ENCODE results near the gene LIG4. TPM values are rescaled to one million over a fixed set of nuclear protein-coding genes. Genes with fewer than 3 reads are reported as not detected.

Gene LIG4
- total and polyA plus RNA-seq, 9 of the 15 experiments (the other 6 are each of a cell fraction or from before 2014, with no cell fraction given): 1.5 to 7.8 (median 5.1) TPM

- TF ChIP-seq ZNF354B (CRISPR knock-in tag; IDR thresholded peaks at IDR 0.05): no peak
- TF ChIP-seq ZNF699 (CRISPR knock-in tag; IDR thresholded peaks at IDR 0.05; ENCODE audit: insufficient replicate concordance): no peak
- no peak for TF ChIP-seq MAFG (tag; conservative IDR thresholded peaks at IDR 0.05)
- TF ChIP-seq IRF1 (CRISPR knock-in tag; IDR thresholded peaks at IDR 0.05; ENCODE audit: borderline replicate concordance): no peak
- no peak for TF ChIP-seq TCFL5 (CRISPR knock-in tag; conservative IDR thresholded peaks at IDR 0.05)
- peak; percentile 28; the same call in 1 of the 2 replicates for TF ChIP-seq CXXC5 (CRISPR knock-in tag; IDR thresholded peaks at IDR 0.05)
- TF ChIP-seq ESRRB (CRISPR knock-in tag; IDR thresholded peaks at IDR 0.05; ENCODE audit: borderline replicate concordance): no peak
- TF ChIP-seq SRF (CRISPR knock-in tag; IDR thresholded peaks at IDR 0.05): no peak
- no peak for TF ChIP-seq SREBF1 (IDR thresholded peaks at IDR 0.05; ENCODE audit: borderline replicate concordance, low read depth, low read length)
- no peak for TF ChIP-seq FOXA1 (IDR thresholded peaks at IDR 0.05; ENCODE audit: borderline replicate concordance)
- no peak for TF ChIP-seq TCF15 (CRISPR knock-in tag; IDR thresholded peaks at IDR 0.05)
- TF ChIP-seq, protein P1, sequence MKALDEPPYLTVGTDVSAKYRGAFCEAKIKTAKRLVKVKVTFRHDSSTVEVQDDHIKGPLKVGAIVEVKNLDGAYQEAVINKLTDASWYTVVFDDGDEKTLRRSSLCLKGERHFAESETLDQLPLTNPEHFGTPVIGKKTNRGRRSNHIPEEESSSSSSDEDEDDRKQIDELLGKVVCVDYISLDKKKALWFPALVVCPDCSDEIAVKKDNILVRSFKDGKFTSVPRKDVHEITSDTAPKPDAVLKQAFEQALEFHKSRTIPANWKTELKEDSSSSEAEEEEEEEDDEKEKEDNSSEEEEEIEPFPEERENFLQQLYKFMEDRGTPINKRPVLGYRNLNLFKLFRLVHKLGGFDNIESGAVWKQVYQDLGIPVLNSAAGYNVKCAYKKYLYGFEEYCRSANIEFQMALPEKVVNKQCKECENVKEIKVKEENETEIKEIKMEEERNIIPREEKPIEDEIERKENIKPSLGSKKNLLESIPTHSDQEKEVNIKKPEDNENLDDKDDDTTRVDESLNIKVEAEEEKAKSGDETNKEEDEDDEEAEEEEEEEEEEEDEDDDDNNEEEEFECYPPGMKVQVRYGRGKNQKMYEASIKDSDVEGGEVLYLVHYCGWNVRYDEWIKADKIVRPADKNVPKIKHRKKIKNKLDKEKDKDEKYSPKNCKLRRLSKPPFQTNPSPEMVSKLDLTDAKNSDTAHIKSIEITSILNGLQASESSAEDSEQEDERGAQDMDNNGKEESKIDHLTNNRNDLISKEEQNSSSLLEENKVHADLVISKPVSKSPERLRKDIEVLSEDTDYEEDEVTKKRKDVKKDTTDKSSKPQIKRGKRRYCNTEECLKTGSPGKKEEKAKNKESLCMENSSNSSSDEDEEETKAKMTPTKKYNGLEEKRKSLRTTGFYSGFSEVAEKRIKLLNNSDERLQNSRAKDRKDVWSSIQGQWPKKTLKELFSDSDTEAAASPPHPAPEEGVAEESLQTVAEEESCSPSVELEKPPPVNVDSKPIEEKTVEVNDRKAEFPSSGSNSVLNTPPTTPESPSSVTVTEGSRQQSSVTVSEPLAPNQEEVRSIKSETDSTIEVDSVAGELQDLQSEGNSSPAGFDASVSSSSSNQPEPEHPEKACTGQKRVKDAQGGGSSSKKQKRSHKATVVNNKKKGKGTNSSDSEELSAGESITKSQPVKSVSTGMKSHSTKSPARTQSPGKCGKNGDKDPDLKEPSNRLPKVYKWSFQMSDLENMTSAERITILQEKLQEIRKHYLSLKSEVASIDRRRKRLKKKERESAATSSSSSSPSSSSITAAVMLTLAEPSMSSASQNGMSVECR (CRISPR knock-in tag; IDR thresholded peaks at IDR 0.05): no peak
- no peak for TF ChIP-seq ZNF644 (tag; IDR thresholded peaks at IDR 0.05; ENCODE audit: low read depth)
- no peak for TF ChIP-seq TCF7L2 (IDR thresholded peaks at IDR 0.05; ENCODE audit: low read depth, low read length)
- no peak for TF ChIP-seq HNRNPL (IDR thresholded peaks at IDR 0.05; ENCODE audit: low read depth, low read length)
- TF ChIP-seq BACH1 (tag; IDR thresholded peaks at IDR 0.05): no peak
- TF ChIP-seq BRF2 (IDR thresholded peaks at IDR 0.05; ENCODE audit: borderline replicate concordance, insufficient read depth, insufficient read length): no peak
- TF ChIP-seq RCOR1 (IDR thresholded peaks at IDR 0.05; ENCODE audit: borderline replicate concordance in 1 of 2, low read depth in 2 of 2, low read length in 2 of 2): no peak
- TF ChIP-seq FOSL1 (tag; conservative IDR thresholded peaks at IDR 0.05): no peak
- no peak for TF ChIP-seq NBN (IDR thresholded peaks at IDR 0.05; ENCODE audit: low read depth)
- no peak for TF ChIP-seq ZNF24 (IDR thresholded peaks at IDR 0.05)
These were observed at the start of gene LIG4 (continued) for GRCh38 chr13:108215436-108215835.
